ENCODE measurements around the gene CXADR.

DNA sequence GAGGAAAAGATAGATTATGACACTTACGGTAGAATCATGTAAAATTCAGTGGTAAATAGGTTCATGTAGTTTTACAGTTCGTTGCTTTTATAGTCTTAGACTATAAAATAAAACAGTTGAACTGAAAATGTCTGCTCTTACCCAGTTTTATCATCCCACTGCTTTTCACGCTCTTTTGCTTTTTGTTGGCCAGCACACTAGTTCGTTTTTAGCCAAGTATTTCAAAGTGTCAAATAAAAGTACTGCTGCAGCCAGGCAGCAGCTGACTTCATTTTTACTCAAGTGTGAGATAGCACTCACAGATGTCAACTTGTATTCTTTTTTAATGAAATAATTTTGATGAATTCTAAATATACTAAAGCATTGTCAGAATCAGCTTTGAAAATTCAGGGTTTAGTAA, 118.4 kb downstream of the CXADR start:
- TF ChIP-seq, protein P1, sequence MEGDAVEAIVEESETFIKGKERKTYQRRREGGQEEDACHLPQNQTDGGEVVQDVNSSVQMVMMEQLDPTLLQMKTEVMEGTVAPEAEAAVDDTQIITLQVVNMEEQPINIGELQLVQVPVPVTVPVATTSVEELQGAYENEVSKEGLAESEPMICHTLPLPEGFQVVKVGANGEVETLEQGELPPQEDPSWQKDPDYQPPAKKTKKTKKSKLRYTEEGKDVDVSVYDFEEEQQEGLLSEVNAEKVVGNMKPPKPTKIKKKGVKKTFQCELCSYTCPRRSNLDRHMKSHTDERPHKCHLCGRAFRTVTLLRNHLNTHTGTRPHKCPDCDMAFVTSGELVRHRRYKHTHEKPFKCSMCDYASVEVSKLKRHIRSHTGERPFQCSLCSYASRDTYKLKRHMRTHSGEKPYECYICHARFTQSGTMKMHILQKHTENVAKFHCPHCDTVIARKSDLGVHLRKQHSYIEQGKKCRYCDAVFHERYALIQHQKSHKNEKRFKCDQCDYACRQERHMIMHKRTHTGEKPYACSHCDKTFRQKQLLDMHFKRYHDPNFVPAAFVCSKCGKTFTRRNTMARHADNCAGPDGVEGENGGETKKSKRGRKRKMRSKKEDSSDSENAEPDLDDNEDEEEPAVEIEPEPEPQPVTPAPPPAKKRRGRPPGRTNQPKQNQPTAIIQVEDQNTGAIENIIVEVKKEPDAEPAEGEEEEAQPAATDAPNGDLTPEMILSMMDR (IDR thresholded peaks at IDR 0.05): no peak
- TF ChIP-seq POLR2AphosphoS5 (IDR thresholded peaks at IDR 0.05; ENCODE audit: low read depth, low read length): no peak
- TF ChIP-seq SIN3A (IDR thresholded peaks at IDR 0.05; ENCODE audit: borderline replicate concordance, insufficient read depth, low read depth, low read length): no peak
- TF ChIP-seq, protein P2, sequence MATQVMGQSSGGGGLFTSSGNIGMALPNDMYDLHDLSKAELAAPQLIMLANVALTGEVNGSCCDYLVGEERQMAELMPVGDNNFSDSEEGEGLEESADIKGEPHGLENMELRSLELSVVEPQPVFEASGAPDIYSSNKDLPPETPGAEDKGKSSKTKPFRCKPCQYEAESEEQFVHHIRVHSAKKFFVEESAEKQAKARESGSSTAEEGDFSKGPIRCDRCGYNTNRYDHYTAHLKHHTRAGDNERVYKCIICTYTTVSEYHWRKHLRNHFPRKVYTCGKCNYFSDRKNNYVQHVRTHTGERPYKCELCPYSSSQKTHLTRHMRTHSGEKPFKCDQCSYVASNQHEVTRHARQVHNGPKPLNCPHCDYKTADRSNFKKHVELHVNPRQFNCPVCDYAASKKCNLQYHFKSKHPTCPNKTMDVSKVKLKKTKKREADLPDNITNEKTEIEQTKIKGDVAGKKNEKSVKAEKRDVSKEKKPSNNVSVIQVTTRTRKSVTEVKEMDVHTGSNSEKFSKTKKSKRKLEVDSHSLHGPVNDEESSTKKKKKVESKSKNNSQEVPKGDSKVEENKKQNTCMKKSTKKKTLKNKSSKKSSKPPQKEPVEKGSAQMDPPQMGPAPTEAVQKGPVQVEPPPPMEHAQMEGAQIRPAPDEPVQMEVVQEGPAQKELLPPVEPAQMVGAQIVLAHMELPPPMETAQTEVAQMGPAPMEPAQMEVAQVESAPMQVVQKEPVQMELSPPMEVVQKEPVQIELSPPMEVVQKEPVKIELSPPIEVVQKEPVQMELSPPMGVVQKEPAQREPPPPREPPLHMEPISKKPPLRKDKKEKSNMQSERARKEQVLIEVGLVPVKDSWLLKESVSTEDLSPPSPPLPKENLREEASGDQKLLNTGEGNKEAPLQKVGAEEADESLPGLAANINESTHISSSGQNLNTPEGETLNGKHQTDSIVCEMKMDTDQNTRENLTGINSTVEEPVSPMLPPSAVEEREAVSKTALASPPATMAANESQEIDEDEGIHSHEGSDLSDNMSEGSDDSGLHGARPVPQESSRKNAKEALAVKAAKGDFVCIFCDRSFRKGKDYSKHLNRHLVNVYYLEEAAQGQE (IDR thresholded peaks at IDR 0.05; ENCODE audit: insufficient read depth in 1 of 2, low read depth in 2 of 2, low read length in 1 of 2): no peak
- TF ChIP-seq TCF7L2 (IDR thresholded peaks at IDR 0.05; ENCODE audit: low read depth, low read length): no peak
